ENCODE data around the gene ATAD1. TPM values are rescaled to one million over a fixed set of nuclear protein-coding genes. Genes with fewer than 3 reads are reported as not detected.

The ATAD1 gene, protein sequence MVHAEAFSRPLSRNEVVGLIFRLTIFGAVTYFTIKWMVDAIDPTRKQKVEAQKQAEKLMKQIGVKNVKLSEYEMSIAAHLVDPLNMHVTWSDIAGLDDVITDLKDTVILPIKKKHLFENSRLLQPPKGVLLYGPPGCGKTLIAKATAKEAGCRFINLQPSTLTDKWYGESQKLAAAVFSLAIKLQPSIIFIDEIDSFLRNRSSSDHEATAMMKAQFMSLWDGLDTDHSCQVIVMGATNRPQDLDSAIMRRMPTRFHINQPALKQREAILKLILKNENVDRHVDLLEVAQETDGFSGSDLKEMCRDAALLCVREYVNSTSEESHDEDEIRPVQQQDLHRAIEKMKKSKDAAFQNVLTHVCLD
- total RNA-seq (10 to 100 TPM; 46.5 to 52.0 TPM), polyA plus RNA-seq (10 to 100 TPM; 39.6 to 41.5 TPM)

- Mint-ChIP-seq H3K36me3 (peaks cover 4 to 19% of the 10 kb centered on the region in 2 donors), H3K27ac (peak within 1 kb of the TSS; percentile 94 to 99 (median 98)), H3K4me1 (peaks cover 27 to 43% (median 35%) of the 10 kb centered on the region in 4 donors), H3K9me3 (no peaks in the 10 kb centered on the region), H3K27me3 (no peaks in the 10 kb centered on the region), H3K4me3 (peak within 1 kb of the TSS; percentile 88 to 98 (median 94))
- Histone ChIP-seq H3K36me3 (ENCODE audit: insufficient read depth, low read length) (no peaks in the 10 kb centered on the region), H3K27ac (ENCODE audit: low read depth, low read length) (peak within 1 kb of the TSS; percentile 94), H3K4me1 (ENCODE audit: insufficient read depth, low read length) (peaks cover 46% of the 10 kb centered on the region), H3K27me3 (ENCODE audit: insufficient read depth, low read length) (no peaks in the 10 kb centered on the region), H3K4me3 (ENCODE audit: low read length in 2 of 2) (peak within 1 kb of the TSS; percentile 85 to 95), H3K9me3 (ENCODE audit: control insufficient read depth in 1 of 2, low read length in 2 of 2) (no peaks in the 10 kb centered on the region)
- ChIA-PET CTCF (ENCODE audit: partially characterized antibody) (interaction anchor here (0.9 to 3.2 kb wide), 15 partner anchors 11 to 1067 kb away, joined by 3 to 25 read pairs (median 8); partner anchors contain the start of genes KLLN, PTEN and RNLS), POLR2A (ENCODE audit: partially characterized antibody) (interaction anchor here (0.8 to 3.7 kb wide), 18 partner anchors 11 to 1434 kb away, joined by 3 to 72 read pairs (median 4); partner anchors contain the start of genes KLLN, LIPA, PTEN and RNLS)
- intact Hi-C loops (cut with micrococcal nuclease), result loop anchor here (1.0 to 10.0 kb wide), 8 partner anchors 44 to 1827 kb away; partner anchors contain the start of genes FAS, IFIT5, PANK1 and RNLS
- peak; percentile 89 to 91 (median 91) for DNase-seq
These were observed at the start of gene ATAD1 for GRCh38 chr10:87817609-87818504. ATAD1 (minus strand) TSS chr10:87818226; CDS start chr10:87814599, 3,627 bp downstream.

DNA sequence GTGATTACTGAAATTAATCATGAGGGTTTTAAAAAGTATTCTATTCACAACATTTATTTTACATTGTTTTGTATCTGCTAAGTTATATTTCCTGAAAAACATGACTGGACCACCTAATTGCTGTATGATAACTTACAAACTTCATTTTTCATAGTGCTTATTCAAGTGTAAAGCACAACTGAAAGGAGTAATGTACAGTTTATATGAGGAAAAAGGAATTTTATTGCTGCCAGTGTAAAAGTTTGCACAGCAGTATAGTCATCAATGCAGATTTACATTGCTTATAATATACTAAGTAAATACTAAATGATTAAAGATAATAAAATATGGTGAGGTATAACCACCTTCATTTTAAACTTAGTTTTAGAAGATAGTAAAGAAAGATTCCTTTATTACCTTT is 49.4 kb upstream of the ATAD1 start:
- Histone ChIP-seq H3K4me3 (ENCODE audit: low read length in 2 of 2) (peak overlapping the region in 1 of 2 donors; percentile 91), H3K27me3 (ENCODE audit: insufficient read depth, low read length) (no peaks in the 10 kb centered on the region), H3K9me3 (ENCODE audit: control insufficient read depth in 1 of 2, low read length in 2 of 2) (no peaks in the 10 kb centered on the region), H3K27ac (ENCODE audit: low read depth, low read length) (no peak overlapping the region), H3K4me1 (ENCODE audit: insufficient read depth, low read length) (peaks cover 62% of the 10 kb centered on the region), H3K36me3 (ENCODE audit: insufficient read depth, low read length) (no peaks in the 10 kb centered on the region)
- ChIA-PET POLR2A (ENCODE audit: partially characterized antibody) (no interaction called here), CTCF (ENCODE audit: partially characterized antibody) (no interaction called here)
- peak overlapping the region; percentile 71 to 98 (median 96) for H3K4me3 Mint-ChIP-seq
- H3K36me3 Mint-ChIP-seq, result peaks cover 12 to 42% of the 10 kb centered on the region in 2 donors
- H3K9me3 Mint-ChIP-seq, result peaks cover 0 to 2% (median 0%) of the 10 kb centered on the region in 8 donors
- intact Hi-C loops (cut with micrococcal nuclease), result loop anchor here (10.0 kb wide), 1 partner anchor 817 kb away; no protein-coding TSS in a partner anchor
- DNase-seq, result no peak
- peaks cover 39 to 78% (median 49%) of the 10 kb centered on the region in 4 donors for H3K4me1 Mint-ChIP-seq
- peaks cover 0 to 3% of the 10 kb centered on the region in 2 donors for H3K27me3 Mint-ChIP-seq
- H3K27ac Mint-ChIP-seq, result peak overlapping the region in 1 of 7 donors; percentile 38

DNA sequence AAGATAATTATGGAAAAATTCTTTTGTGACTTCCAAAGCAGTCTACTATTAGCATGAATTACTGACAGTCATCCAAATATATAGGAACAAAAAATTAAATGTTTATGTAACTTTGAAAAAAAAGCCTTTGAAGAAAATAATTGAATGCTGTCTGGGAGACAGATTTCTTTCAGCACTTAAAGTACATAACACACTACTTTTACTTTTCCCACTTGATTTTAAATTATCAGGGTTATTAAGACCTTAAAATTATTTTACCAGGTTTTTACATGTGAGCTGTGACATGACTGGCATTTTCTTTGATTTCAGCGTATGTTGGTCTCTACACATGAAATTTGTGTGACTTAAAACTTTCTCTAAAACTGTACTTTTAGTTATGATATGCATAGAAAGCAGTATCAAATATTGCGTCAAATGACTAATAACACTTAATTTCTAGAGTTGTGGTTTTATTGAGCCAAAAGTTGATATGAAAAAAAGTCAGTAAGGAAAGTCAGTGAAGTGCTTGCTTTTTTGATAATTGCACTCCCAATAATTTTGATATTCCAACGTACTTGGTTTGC is 48.5 kb upstream of the ATAD1 start:
- Histone ChIP-seq H3K27ac (ENCODE audit: low read depth, low read length) (no peak overlapping the region), H3K36me3 (ENCODE audit: insufficient read depth, low read length) (no peaks in the 10 kb centered on the region), H3K4me1 (ENCODE audit: insufficient read depth, low read length) (peaks cover 61% of the 10 kb centered on the region), H3K4me3 (ENCODE audit: low read length in 2 of 2) (peak overlapping the region; percentile 82 to 91), H3K27me3 (ENCODE audit: insufficient read depth, low read length) (no peaks in the 10 kb centered on the region), H3K9me3 (ENCODE audit: control insufficient read depth in 1 of 2, low read length in 2 of 2) (no peaks in the 10 kb centered on the region)
- ChIA-PET POLR2A (ENCODE audit: partially characterized antibody) (no interaction called here), CTCF (ENCODE audit: partially characterized antibody) (interaction anchor here (10.6 kb wide), 1 partner anchor 521 kb away, joined by 225 read pairs; no protein-coding TSS in a partner anchor)
- intact Hi-C loops (cut with micrococcal nuclease), result loop anchor here (10.0 kb wide), 1 partner anchor 818 kb away; no protein-coding TSS in a partner anchor
- Mint-ChIP-seq H3K27me3 (peaks cover 0 to 3% of the 10 kb centered on the region in 2 donors), H3K27ac (peak overlapping the region in 4 of 7 donors; percentile 38 to 95 (median 60)), H3K36me3 (peaks cover 12 to 48% of the 10 kb centered on the region in 2 donors), H3K9me3 (peaks cover 0 to 2% (median 0%) of the 10 kb centered on the region in 8 donors), H3K4me1 (peaks cover 36 to 81% (median 49%) of the 10 kb centered on the region in 4 donors), H3K4me3 (peak overlapping the region; percentile 90 to 99 (median 97))
- DNase-seq, result no peak

DNA sequence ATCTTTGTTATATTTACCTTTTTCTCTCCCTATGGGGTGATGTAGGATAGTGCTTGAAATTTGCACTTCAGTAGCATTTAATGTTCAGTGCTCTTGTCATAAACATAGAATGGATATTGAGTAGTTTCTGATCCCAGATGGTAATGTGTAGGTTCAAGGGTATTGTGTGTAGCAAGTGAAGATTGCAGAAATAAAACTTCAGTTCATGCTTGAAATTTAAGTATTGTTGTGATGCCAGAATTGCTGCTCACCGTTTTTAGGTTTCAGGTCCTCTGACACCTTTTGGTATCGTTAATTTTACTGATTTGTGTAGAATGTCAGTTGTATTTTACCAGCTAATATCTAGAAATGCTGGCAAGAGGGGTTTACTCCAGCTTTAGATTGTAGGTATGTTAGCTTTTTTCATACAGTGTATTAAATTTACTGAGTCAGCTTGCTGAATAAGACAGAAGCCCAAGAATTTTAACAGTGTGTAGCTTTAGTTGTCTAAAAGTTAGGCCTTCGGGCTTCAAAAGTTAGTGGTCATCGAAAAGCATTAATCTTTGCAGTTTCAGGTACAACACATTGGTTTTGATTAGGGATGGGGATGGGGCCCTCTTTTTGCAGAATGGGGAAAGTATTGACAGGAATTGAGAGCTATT is 47.3 kb upstream of the ATAD1 start:
- peak overlapping the region in 6 of 7 donors; percentile 78 to 97 (median 94) for H3K27ac Mint-ChIP-seq
- Histone ChIP-seq H3K4me3 (ENCODE audit: low read length in 2 of 2) (peak overlapping the region; percentile 82 to 91), H3K4me1 (ENCODE audit: insufficient read depth, low read length) (peaks cover 61% of the 10 kb centered on the region), H3K27ac (ENCODE audit: low read depth, low read length) (peak overlapping the region; percentile 69), H3K27me3 (ENCODE audit: insufficient read depth, low read length) (no peaks in the 10 kb centered on the region), H3K36me3 (ENCODE audit: insufficient read depth, low read length) (no peaks in the 10 kb centered on the region), H3K9me3 (ENCODE audit: control insufficient read depth in 1 of 2, low read length in 2 of 2) (no peaks in the 10 kb centered on the region)
- POLR2A ChIA-PET (ENCODE audit: partially characterized antibody), result interaction anchor here (0.9 to 7.7 kb wide), 7 partner anchors 14 to 718 kb away, joined by 3 to 158 read pairs (median 3); partner anchors contain the start of genes ATAD1 and RNLS
- intact Hi-C loops (cut with micrococcal nuclease), result loop anchor here (10.0 kb wide), 1 partner anchor 819 kb away; no protein-coding TSS in a partner anchor
- no peak for DNase-seq
- CTCF ChIA-PET (ENCODE audit: partially characterized antibody), result interaction anchor here (1.1 to 10.6 kb wide), 5 partner anchors 9 to 688 kb away, joined by 3 to 225 read pairs (median 4); no protein-coding TSS in a partner anchor
- H3K4me1 Mint-ChIP-seq, result peaks cover 37 to 81% (median 49%) of the 10 kb centered on the region in 4 donors
- H3K36me3 Mint-ChIP-seq, result peaks cover 7 to 42% of the 10 kb centered on the region in 2 donors
- peaks cover 0 to 3% of the 10 kb centered on the region in 2 donors for H3K27me3 Mint-ChIP-seq
- H3K9me3 Mint-ChIP-seq, result peaks cover 0 to 2% (median 0%) of the 10 kb centered on the region in 8 donors
- peak overlapping the region; percentile 90 to 99 (median 97) for H3K4me3 Mint-ChIP-seq

DNA sequence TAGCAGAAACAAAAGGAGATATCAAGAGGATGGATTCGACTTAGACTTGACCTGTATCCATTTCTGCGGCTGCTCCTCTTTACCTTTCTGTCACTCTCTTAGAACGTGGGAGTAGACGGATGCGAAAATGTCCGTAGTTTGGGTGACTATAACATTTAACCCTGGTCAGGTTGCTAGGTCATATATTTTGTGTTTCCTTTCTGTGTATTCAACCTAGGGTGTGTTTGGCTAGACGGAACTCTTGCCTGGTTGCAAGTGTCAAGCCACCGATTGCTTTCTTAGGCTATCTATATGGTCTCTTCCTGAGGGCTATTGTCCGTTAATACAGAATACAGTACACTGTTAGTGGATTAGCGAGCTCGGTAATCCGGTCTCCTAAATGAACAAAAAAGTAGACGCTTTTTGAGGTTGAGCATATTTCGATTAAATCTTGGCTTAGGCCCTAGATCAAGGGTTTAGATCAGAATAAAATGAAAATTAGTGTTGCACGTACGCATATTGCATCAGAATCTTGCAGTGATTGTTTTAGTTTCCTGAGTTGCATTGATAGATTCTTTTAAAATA is 46.6 kb upstream of the ATAD1 start:
- ChIA-PET CTCF (ENCODE audit: partially characterized antibody) (interaction anchor here (1.1 to 10.6 kb wide), 2 partner anchors 523 to 689 kb away, joined by 3 to 225 read pairs; no protein-coding TSS in a partner anchor), POLR2A (ENCODE audit: partially characterized antibody) (interaction anchor here (0.6 to 7.7 kb wide), 10 partner anchors 13 to 521 kb away, joined by 3 to 158 read pairs (median 12); partner anchors contain the start of gene ATAD1)
- Histone ChIP-seq H3K27me3 (ENCODE audit: insufficient read depth, low read length) (no peaks in the 10 kb centered on the region), H3K4me1 (ENCODE audit: insufficient read depth, low read length) (peaks cover 57% of the 10 kb centered on the region), H3K9me3 (ENCODE audit: control insufficient read depth in 1 of 2, low read length in 2 of 2) (no peaks in the 10 kb centered on the region), H3K36me3 (ENCODE audit: insufficient read depth, low read length) (no peaks in the 10 kb centered on the region), H3K27ac (ENCODE audit: low read depth, low read length) (peak overlapping the region; percentile 69), H3K4me3 (ENCODE audit: low read length in 2 of 2) (peak overlapping the region; percentile 82 to 91)
- peak in 1 of 5 donors; percentile 10 for DNase-seq
- peaks cover 7 to 42% of the 10 kb centered on the region in 2 donors for H3K36me3 Mint-ChIP-seq
- H3K9me3 Mint-ChIP-seq, result peaks cover 0 to 2% (median 0%) of the 10 kb centered on the region in 8 donors
- intact Hi-C loops (cut with micrococcal nuclease), result loop anchor here (5.0 to 10.0 kb wide), 7 partner anchors 53 to 963 kb away; partner anchors contain the start of gene GLUD1
- H3K27ac Mint-ChIP-seq, result peak overlapping the region; percentile 88 to 97 (median 94)
- H3K4me1 Mint-ChIP-seq, result peaks cover 38 to 79% (median 47%) of the 10 kb centered on the region in 4 donors
- H3K4me3 Mint-ChIP-seq, result peak overlapping the region; percentile 90 to 99 (median 97)
- H3K27me3 Mint-ChIP-seq, result peaks cover 0 to 3% of the 10 kb centered on the region in 2 donors
